ENCODE measurements around the gene FOSB.

DNA sequence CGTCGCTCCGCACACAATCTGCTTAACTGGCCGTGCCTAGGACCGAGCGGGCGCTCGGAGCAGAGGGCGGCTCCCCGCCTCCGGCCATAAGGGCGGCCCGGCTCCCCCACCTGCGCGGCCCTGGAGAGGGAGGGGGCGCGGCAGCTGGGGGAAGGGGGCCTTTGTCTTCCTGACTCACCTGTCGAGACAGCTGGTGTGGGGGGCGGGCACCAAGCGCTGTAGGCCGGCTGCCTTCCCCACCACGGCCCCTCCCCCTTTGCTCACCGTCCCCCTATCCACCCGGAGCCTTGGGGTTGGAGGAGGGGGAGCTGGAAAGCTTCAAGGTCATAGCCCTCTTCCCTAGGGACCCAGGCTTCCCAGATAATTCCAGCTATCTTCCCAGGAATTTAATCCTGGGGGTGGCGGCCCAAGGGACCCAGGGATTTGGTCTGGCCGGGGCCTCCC lies 40.6 kb downstream of the FOSB start:
- TF ChIP-seq, protein P1, sequence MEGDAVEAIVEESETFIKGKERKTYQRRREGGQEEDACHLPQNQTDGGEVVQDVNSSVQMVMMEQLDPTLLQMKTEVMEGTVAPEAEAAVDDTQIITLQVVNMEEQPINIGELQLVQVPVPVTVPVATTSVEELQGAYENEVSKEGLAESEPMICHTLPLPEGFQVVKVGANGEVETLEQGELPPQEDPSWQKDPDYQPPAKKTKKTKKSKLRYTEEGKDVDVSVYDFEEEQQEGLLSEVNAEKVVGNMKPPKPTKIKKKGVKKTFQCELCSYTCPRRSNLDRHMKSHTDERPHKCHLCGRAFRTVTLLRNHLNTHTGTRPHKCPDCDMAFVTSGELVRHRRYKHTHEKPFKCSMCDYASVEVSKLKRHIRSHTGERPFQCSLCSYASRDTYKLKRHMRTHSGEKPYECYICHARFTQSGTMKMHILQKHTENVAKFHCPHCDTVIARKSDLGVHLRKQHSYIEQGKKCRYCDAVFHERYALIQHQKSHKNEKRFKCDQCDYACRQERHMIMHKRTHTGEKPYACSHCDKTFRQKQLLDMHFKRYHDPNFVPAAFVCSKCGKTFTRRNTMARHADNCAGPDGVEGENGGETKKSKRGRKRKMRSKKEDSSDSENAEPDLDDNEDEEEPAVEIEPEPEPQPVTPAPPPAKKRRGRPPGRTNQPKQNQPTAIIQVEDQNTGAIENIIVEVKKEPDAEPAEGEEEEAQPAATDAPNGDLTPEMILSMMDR (IDR thresholded peaks at IDR 0.05) = no peak
- no peak for TF ChIP-seq POLR2AphosphoS5 (IDR thresholded peaks at IDR 0.05)

All from sigmoid colon (tissue), 4 donors.